A204.1 (cell line): ENCODE data around the gene UXT.

Experiments
- FAIRE-seq: peaks from 2 replicates; lab custom pipeline; 2012; peaks lifted over from hg19 to GRCh38; lab: Jason Lieb, UNC

Gene UXT

GRCh38 chrX:47649271-47649670, 9.7 kb downstream of the UXT start:
- FAIRE-seq, result no peak

- no peak for FAIRE-seq
Measured at GRCh38 chrX:47648376-47648775, 10.6 kb downstream of the UXT start.

GRCh38 chrX:47646636-47647035, 12.3 kb downstream of the UXT start:
- no peak for FAIRE-seq

DNA sequence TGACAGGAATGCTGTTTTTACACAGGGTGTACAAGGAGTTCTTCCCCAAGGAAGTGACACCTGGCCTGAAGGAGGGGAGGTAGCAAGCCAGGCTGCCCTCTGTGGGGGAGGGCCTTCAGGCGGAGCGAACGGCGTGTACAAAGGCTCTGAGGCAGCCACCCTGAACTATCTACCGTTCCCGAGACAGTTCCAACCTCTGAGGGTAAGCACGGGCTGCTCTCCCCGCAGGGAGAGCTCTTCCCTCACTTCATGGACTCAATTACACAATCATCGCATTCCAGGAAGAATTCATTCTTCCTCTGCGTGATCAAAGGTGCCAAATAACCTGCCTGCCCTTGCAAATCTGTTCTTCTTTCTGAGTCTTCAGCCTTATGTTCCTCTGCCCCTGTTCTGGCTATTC, 13.4 kb downstream of the UXT start:
- FAIRE-seq, result no peak

DNA sequence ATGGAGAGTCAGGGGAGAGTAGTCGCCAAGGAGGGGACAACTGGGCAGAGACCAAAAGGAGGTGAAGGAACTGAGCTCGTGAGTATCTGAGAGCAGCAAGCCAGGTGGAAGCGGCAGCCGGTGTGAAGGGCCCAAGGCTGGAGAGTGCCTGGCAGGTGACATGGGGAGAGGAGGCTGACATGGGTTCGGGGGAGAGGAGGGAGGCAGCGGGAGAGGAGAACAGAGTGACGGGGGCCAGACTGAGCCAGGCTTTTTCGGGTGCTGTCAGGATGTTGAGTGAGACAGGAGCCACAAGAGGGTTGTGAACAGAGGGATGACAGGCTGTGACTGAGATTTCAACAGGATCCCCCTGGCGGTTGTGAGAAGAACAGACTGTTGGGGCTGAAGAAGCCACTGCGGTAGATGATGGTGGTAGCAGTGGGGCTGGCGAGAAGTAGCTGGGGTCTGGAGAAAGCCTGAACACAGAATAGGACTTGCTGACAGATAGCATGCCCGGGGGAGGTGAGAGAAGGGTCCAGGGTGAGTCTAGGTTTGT, 14.4 kb downstream of the UXT start:
- no peak for FAIRE-seq

- no peak for FAIRE-seq
Measured at GRCh38 chrX:47643926-47644325, 15.1 kb downstream of the UXT start.

- FAIRE-seq, result no peak
Measured at GRCh38 chrX:47638816-47639215, 20.2 kb downstream of the UXT start.

GRCh38 chrX:47637546-47638195, 21.3 kb downstream of the UXT start:
- FAIRE-seq, result no peak

DNA sequence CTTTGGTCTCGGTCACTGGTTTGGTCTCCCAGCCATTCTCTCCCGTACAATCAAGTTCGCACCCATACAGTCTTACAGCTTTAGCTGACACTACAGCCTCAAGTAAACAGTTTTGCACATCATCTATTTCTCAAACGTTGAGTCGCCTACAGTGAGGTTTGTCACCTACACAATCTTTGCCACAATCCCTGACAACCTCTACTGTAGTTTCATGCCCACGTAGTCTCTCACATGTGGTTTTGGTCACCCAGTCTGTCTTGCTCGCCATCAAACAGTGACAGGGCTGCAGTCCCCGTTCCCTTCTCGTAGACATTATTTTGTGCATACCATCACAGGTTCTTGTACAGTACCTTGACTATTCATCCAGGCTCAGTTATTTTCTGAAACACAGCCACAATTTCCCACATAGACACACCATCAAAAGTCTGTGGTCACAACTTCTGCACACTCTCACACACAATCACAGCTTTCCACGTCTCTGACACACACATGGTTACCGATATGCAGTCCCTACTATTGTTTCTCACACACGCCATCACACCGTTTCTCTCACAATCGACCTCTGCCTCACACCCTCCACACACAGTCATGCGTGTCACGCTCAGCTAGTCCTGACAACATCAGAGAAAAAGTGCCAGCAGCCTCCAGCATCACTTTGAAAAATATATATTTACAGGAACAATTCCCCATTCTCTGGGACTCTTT, 24.0 kb downstream of the UXT start:
- FAIRE-seq, result no peak

DNA sequence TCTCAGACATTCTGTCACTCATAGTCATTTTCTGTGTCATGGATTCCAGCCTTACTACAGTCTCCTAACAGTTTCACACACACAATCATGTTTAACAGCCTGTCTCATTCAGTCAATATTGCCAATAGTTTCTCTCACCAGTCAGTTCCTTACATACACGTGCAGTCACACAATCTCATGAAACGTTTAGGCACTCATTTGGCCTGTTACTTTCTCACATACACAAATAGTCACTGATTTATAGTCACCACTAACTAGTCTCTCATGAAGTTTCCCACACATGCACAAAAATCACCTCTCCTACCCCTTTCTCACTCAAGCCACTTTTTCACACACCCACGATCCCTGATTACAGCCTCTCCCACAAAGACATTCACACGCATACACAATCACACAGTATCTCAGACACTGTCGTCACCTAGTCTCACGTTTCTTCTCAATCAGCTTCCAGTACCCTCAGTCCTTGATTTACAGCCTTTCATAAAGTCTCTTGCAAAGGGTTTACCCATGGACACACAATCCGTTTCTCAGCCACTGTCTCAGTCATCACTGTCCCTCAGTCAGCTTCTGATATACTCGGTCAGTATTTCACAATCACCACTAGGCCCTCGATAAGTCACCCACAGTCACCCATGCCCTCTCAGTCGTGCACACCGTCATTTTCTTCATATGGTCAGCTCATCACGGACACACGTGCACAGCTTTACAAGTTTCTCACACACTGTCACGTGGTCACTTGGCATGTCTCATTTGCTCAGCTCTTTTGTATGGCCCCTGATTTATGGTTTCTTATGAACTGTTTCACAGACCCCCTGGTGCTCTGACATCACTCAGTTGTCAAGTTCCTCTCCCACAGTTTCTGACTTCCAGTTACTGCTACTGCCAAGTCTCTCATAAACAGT, 25.0 kb downstream of the UXT start:
- no peak for FAIRE-seq

GRCh38 chrX:47632666-47633065, 26.3 kb downstream of the UXT start:
- FAIRE-seq, result no peak

GRCh38 chrX:47631676-47632075, 27.3 kb downstream of the UXT start:
- FAIRE-seq, result no peak

DNA sequence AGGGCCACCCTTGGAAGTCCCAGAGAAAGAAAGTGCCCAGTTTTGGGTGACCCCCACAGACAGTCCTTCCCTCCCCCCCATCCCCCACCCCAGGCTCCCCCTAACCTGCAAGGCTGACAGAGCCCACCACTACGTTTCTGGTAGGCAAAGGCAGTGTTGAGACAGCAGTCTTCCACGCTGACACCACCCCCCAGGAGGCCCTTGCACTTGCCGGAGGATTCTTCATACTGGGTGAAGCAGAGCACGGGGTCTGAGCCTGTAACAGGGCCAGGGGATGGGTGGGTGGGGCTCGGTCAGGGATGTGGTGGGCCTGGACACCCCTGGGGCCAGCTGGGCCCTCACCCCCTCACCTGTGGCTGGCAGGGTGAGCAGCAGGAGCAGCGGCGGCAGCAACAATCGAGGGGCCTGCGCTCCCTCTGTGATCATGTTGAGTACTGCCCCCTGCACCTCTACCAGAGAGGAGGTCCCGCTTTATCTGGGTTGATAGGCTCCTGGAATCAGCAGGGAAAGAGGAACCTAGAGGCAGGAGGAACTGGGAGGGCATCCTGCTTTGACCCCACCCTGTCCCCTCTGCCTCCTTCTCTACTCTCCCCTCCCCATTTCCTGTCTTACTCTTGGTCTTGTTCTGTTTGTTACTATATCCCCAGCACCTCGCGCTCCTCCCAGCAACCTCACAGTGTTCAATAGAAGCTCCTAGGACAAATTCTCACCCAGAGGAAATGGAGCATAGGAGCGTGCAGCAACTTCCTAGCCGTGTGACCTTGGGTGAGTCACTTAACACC, 29.4 kb downstream of the UXT start, which contains the start of gene CFP:
Gene CFP (minus strand): TSS at position 512 of the 782 bp plus-strand sequence. CDS start 86 bp downstream, at position 426.
- FAIRE-seq, result no peak

- no peak for FAIRE-seq
Measured at GRCh38 chrX:47628982-47629381, 30.0 kb downstream of the UXT start.

GRCh38 chrX:47625365-47625764, 33.6 kb downstream of the UXT start:
- FAIRE-seq, result no peak

DNA sequence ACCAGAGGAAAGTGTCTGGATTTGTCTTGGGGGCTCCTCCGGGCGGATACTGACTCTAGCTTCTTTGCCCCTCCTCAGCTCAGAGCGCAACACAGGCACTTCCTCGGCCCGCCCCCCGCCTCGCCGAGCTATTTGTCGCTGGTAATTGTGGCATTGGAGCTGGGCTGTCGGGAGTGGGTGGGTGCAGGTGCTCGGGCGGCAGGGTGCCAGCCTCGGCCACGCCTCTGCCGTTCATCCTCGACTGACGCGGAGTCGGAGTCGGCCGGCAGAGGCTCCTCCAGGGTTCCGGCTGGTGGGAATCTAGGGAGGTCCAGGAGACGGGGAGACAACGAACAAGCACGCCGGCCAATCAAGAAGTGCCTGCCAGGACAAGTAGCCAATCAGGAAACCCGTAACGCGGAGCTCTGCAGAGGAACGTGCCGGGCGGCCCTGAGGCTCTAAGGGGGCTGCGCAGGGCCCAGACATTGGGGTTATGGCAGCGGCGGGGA, 35.4 kb downstream of the UXT start:
- FAIRE-seq, result no peak

DNA sequence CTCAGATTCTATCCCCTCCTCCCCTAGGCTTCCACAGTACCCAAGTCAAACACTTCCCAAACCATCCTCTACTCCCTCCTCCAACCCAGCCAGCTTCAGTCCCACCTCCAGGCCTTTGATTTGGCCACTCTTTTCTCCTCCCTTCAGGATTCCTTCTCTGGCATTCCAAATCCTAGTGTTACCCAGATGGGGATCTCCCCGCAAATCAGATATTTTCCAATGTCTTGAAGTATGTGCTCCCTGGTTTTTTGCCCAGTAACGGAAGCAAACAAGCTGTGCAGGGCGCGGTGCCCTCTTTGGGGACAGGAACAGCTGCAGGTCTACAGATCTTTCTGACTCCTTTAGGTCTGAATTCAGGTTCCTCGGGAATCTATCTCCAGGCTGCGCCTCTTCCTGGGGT, 37.1 kb downstream of the UXT start:
- no peak for FAIRE-seq

DNA sequence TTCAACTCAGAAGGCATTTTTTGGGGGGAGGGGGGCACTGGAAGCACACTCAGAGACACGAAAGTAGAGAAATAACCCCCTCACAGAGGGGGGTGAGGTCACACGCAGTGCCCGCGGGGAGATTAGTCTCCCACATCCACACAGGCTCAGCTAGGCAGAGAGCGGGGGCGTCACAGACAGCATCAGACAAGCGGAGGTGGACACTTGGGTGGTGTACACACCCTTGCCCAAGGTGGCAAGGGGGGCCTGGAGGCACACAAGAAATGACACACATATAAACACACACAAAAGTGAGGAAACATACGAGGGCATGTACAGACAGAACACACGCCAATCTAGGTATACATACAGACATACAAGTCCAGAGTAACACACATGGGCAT, 38.7 kb downstream of the UXT start:
- no peak for FAIRE-seq

GRCh38 chrX:47619486-47620302, 39.3 kb downstream of the UXT start, which contains the start of gene SYN1:
Gene SYN1, minus strand, starts transcription at chrX:47619857. Its CDS starts 129 bp downstream, at chrX:47619728.
- FAIRE-seq, result no peak

DNA sequence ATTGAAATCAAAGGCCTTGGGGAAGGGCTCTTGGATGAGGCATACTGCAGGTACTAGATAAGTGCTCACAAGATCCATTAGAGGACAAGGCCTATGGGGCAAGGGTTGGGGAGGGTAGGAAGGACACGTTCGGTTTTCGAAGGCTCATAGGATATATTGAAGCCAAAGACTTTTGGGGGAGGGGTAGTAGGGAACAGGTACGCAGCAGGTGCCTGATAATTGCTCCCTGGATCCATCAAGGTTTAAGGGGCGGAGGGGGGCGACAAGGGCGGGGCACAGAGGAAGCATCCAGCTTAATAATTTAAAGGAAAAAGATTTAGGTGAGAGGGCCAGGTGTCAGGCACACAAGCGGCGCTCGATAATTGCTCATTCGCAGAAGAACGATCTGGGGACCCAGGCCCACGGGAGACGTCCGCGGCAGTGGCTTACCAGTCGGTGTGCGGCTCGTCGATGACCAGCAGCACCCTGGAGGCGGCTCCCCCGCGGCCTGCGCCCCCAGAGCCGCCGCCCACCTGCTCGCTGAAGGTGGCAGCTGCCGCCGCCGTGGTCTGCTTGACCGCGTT, 40.0 kb downstream of the UXT start:
- no peak for FAIRE-seq
